ENCODE data around the gene RANBP17.

- TF ChIP-seq EZH2 (IDR thresholded peaks at IDR 0.05) (no peak), CTCF (IDR thresholded peaks at IDR 0.05) (no peak)
Observed at GRCh38 chr5:170960567-170960966, 98.7 kb downstream of the RANBP17 start.
